A673 (cell line): ENCODE measurements around the gene KLHL30. TPM values are rescaled to one million over a fixed set of nuclear protein-coding genes. Genes with fewer than 3 reads are reported as not detected.

Experiments used
- BruUV-seq: library from RNA; stranded (reverse); fragments of 400-500 nt; replicated peaks from 2 replicates; lab custom pipeline; 2021; lab: Mats Ljungman, UMichigan
- CTCF ChIA-PET: fragments of 300-600 bp; sonication (Branson Sonifier 250); formaldehyde crosslinking; loops from one replicate; lab custom pipeline; 2022; ENCODE audit warnings: antibody characterized with exemption; lab: Charles Lee
- POLR2A ChIA-PET: fragments of 300-600 bp; sonication (Branson Sonifier 250); formaldehyde crosslinking; loops from one replicate; lab custom pipeline; 2022; ENCODE audit warnings: antibody characterized with exemption; ENCODE audit not compliant: low non-redundant PET; lab: Charles Lee
- DNase-seq: peaks from one replicate; pipeline ENCODE4 v3.0.0-alpha.2; 2015; ENCODE audit warnings: low spot score
- H3K27ac ChIP-seq: fragments of 200-600 bp; sonication (generic); 2 replicates; pipeline ENCODE4 v1.5.1; 2016; ENCODE audit warnings: mixed run types, low read depth, mild to moderate bottlenecking, mixed read lengths, antibody characterized with exemption, low read length; ENCODE audit not compliant: poor library complexity, severe bottlenecking
- H3K27me3 ChIP-seq: fragments of 200-600 bp; sonication (generic); replicated peaks from 2 replicates; pipeline ENCODE4 v1.6.1; 2017; ENCODE audit warnings: mixed run types, low read depth, mild to moderate bottlenecking, mixed read lengths, antibody characterized with exemption, low read length; ENCODE audit not compliant: insufficient read depth, poor library complexity
- H3K36me3 ChIP-seq: fragments of 200-600 bp; sonication (generic); 2 replicates; pipeline ENCODE4 v1.6.1; 2016; ENCODE audit warnings: mixed run types, mild to moderate bottlenecking, mixed read lengths, antibody characterized with exemption, low read length; ENCODE audit not compliant: insufficient read depth, poor library complexity, severe bottlenecking
- H3K4me1 ChIP-seq: fragments of 200-600 bp; sonication (generic); 2 replicates; pipeline ENCODE4 v1.6.1; 2017; ENCODE audit warnings: mixed run types, mild to moderate bottlenecking, mixed read lengths, antibody characterized with exemption, low read length; ENCODE audit not compliant: insufficient read depth, poor library complexity, severe bottlenecking
- H3K4me3 ChIP-seq: fragments of 200-600 bp; sonication (generic); 2 replicates; pipeline ENCODE4 v1.5.1; 2016; ENCODE audit warnings: low read depth, mixed run types, mild to moderate bottlenecking, mixed read lengths, low read length; ENCODE audit not compliant: poor library complexity, severe bottlenecking
- H3K9me3 ChIP-seq: fragments of 200-600 bp; sonication (generic); 2 replicates; pipeline ENCODE4 v1.6.1; 2016; ENCODE audit warnings: mixed run types, low read depth, mild to moderate bottlenecking, mixed read lengths, antibody characterized with exemption, low read length; ENCODE audit not compliant: poor library complexity, severe bottlenecking
- EZH2 ChIP-seq: fragments of 200-600 bp; sonication (generic); IDR thresholded peaks from 2 replicates; pipeline ENCODE4 v1.6.1; 2017; ENCODE audit warnings: borderline replicate concordance, low read depth, mild to moderate bottlenecking, mixed read lengths, antibody characterized with exemption, low read length; ENCODE audit not compliant: poor library complexity, severe bottlenecking
- intact Hi-C: fragments of 100-400 bp; cut with micrococcal nuclease; formaldehyde crosslinking; loops from one replicate; pipeline ENCODE4 v1.10.0; 2022; ENCODE audit not compliant: unreplicated experiment
- total RNA-seq: library from RNA; stranded (reverse); gene quantifications from 2 replicates; pipeline ENCODE4 v1.2.3, GENCODE V29; 2021
- TF ChIP-seq, protein P1 (sequence below): fragments of 300-800, 200-600 bp; sonication (generic); conservative IDR thresholded peaks from 2 replicates; pipeline ENCODE4 v1.5.1; 2017; ENCODE audit warnings: low read depth, mild to moderate bottlenecking, antibody characterized with exemption, low read length, moderate library complexity, mixed read lengths

The KLHL30 gene
- total RNA-seq, 1 experiment from 2014 or later, result not detected

DNA sequence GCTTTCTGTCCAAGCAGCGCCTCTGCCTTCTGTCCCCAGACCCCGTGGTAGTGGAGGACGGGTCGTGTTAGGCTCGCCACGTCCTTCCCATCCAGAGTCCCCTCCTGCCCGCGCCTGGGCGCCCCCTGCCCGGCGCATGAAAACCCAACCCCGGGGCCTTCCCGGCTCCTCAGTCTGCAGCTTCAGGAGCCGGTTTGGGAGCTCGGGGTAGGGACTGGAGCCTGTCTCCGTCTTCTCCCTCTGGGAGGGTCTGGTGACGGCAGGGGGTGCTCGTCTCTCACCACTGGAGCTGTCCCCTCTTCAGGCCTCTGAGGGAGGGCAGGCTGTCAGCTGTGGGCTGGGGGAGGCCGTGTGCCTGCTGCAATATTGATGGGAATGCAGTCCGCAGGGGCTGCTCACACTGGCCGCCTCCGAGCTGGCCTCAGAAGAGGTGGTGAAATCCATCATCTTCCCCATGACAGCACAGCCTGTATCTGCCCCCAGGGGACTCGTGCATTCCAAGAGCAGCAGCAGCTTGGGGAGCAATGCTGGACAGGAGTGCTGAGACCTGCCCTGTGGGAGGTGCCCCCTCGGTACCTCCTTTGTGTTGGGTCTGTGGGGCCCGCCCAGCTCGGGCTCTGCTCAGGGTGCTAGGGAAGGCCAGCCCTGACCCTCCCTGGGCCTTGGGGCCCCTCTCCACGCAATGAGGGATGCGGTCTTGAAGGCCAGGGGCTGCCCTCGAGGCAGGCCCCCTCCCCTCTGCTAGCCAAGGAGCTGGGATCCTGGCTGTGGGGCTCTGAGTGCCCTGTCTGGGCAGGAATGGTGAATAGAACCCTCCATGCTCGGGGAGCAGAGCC, 17.8 kb upstream of the KLHL30 start:
- Histone ChIP-seq H3K4me1 (no peaks in the 10 kb centered on the region), H3K27ac (no peak overlapping the region), H3K27me3 (no peaks in the 10 kb centered on the region), H3K4me3 (no peak overlapping the region), H3K36me3 (no peaks in the 10 kb centered on the region), H3K9me3 (no peaks in the 10 kb centered on the region)
- DNase-seq, result no peak
- BruUV-seq, result no TSS peak
- ChIA-PET CTCF (no interaction called here), POLR2A (no interaction called here)
- TF ChIP-seq EZH2, result no peak
- TF ChIP-seq, protein P1, sequence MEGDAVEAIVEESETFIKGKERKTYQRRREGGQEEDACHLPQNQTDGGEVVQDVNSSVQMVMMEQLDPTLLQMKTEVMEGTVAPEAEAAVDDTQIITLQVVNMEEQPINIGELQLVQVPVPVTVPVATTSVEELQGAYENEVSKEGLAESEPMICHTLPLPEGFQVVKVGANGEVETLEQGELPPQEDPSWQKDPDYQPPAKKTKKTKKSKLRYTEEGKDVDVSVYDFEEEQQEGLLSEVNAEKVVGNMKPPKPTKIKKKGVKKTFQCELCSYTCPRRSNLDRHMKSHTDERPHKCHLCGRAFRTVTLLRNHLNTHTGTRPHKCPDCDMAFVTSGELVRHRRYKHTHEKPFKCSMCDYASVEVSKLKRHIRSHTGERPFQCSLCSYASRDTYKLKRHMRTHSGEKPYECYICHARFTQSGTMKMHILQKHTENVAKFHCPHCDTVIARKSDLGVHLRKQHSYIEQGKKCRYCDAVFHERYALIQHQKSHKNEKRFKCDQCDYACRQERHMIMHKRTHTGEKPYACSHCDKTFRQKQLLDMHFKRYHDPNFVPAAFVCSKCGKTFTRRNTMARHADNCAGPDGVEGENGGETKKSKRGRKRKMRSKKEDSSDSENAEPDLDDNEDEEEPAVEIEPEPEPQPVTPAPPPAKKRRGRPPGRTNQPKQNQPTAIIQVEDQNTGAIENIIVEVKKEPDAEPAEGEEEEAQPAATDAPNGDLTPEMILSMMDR, result no peak
- intact Hi-C loops, result no loop called here

DNA sequence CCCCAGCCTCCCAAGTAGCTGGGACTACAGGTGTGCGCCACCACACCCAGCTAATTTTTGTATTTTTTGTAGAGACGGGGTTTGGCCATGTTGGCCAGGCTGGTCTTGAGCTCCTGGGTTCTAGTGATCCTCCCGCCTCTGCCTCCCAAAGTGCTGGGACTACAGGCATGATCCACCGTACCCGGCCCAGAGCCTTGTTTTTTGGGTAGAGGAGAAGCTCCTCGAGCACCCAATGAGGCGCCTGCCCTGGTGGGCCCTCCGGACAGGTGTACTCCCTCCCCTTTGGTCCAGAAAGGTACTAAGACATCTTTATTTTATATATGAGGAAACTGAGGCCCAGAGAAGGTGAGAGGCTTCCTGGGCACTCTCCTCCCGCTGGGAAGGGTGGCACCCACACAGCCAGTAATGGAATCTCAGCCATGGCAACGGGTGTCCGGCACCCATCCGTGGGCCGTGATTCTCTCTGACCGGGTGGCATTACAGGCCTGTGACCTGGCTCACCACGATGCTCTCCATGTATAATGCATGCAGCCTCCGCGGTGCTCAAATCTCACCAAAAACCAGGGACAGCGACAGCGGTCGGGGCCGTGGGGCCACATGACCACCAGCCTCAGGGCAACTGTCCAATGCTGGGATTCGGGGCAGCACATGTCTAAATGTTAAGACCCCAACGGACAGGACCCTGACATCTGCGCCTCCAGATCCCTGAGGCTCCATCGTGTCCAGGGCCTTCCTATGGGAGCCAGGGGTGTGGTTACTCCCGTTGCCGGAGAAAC, 16.8 kb upstream of the KLHL30 start:
- H3K27me3 ChIP-seq, result no peaks in the 10 kb centered on the region
- BruUV-seq, result no TSS peak
- DNase-seq, result no peak
- H3K36me3 ChIP-seq, result no peaks in the 10 kb centered on the region
- TF ChIP-seq, protein P1, result no peak
- TF ChIP-seq EZH2, result no peak
- no peaks in the 10 kb centered on the region for H3K4me1 ChIP-seq
- H3K4me3 ChIP-seq, result no peak overlapping the region
- ChIA-PET CTCF (no interaction called here), POLR2A (no interaction called here)
- H3K27ac ChIP-seq, result no peak overlapping the region
- H3K9me3 ChIP-seq, result no peaks in the 10 kb centered on the region
- intact Hi-C loops, result no loop called here

DNA sequence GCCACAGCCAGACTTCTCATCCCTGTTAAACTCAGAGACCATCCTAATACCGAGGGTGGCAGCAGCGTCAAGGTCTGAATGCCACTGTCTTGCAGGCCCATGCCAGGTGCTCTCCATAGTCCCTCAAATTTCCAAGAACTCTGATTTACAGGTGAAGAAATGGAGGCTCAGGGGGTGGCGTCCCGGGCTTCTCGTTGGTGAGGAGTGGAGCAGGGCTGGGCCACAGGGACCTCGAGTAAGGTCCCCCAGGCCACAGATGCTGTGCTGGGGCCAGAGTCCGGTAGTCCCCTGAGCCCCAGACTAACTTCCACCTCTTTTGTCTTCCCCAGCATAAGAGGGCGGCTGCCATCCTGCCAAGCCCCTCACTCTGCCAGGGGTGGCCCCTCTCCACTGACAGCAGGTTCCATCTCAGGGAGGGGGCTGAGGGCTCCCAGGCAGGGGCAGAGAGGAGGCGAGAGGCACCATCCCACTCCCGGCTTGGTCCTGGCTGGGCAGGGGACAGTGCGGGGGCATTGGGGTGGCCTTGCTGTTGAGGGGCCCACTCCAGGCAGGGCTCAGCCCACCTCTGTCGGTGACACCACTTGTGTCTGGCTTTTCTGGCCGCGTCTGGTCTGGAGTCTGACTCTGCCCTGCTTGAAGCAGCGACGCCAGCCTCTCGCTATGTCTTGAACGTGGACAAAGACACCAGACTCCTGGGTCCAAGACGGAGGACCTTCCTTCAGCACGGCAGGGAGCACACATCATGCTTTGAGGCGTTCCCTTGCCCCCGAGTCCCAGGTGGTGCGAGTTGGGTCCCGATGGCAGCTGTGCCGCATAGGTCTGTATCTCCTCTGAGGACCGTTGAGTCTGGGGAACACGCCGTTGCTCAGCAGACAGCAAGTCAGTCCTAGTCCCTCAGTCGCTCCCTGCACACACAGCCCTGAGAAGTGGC, 15.9 kb upstream of the KLHL30 start:
- H3K36me3 ChIP-seq, result no peaks in the 10 kb centered on the region
- DNase-seq, result no peak
- H3K27ac ChIP-seq, result no peak overlapping the region
- ChIA-PET POLR2A (no interaction called here), CTCF (no interaction called here)
- no TSS peak for BruUV-seq
- H3K27me3 ChIP-seq, result no peaks in the 10 kb centered on the region
- no peaks in the 10 kb centered on the region for H3K4me1 ChIP-seq
- intact Hi-C loops, result no loop called here
- no peak overlapping the region for H3K4me3 ChIP-seq
- H3K9me3 ChIP-seq, result no peaks in the 10 kb centered on the region
- TF ChIP-seq EZH2, result no peak
- TF ChIP-seq, protein P1, result no peak
